K562 (cell line): ENCODE results near the gene IARS2. TPM values are rescaled to one million over a fixed set of nuclear protein-coding genes. Genes with fewer than 3 reads are reported as not detected.

ENCODE experiments used
- ATAC-seq: fragments of 200-7000 bp; cut with Tn5 transposase; 3 replicates; pipeline ENCODE4 v1.9.1; 2020; ENCODE audit warnings: moderate library complexity
- BruUV-seq: library from RNA; stranded (reverse); fragments of 400-500 nt; replicated peaks from 2 replicates; lab custom pipeline; 2021; lab: Mats Ljungman, UMichigan
- CTCF ChIA-PET: fragments of 300-600 bp; formaldehyde crosslinking; extraction: SDS; loops from one replicate; lab custom pipeline; 2021; ENCODE audit warnings: low intra/inter-chr PET ratio; lab: Yijun Ruan, JAX
- POLR2A ChIA-PET: fragments of 300-600, 350-650 bp; sonication (Branson Sonifier 250); formaldehyde crosslinking; extraction: SDS; loops from one replicate; lab custom pipeline; 2021; ENCODE audit warnings: antibody characterized with exemption, inconsistent platforms; lab: Yijun Ruan, JAX
- DNase-seq, 4 experiments: peaks; one replicate each; pipeline versions ENCODE4 v3.0.0 to v3.0.0-alpha.2; 2011 to 2018; ENCODE audit warnings: low spot score in 3 of 4, mixed read lengths in 3 of 4; ENCODE audit errors: extremely low read depth in 1 of 4
- FAIRE-seq: peaks from 2 replicates; lab custom pipeline; 2011; peaks lifted over from hg19 to GRCh38; lab: Jason Lieb, UNC
- H2AFZ ChIP-seq: 2 replicates; pipeline ENCODE4 v1.6.0; 2011; ENCODE audit warnings: low read depth, low read length, control low read depth, inconsistent platforms
- H3K27ac ChIP-seq: fragments of 200-600 bp; 3 replicates; pipeline ENCODE4 v1.8.0; 2011; ENCODE audit warnings: low read depth, mild to moderate bottlenecking, control low read depth, inconsistent platforms, low read length, moderate library complexity, mixed read lengths; ENCODE audit errors: extremely low read depth
- H3K27me3 ChIP-seq, 2 experiments: fragments of 300-600 bp in 1 of 2; 2 replicates in 1 of 2; 3 replicates in 1 of 2; pipeline versions ENCODE4 v1.6.0 to v1.8.0; 2011; ENCODE audit warnings: inconsistent platforms in 2 of 2, low read length in 2 of 2, mild to moderate bottlenecking in 1 of 2, mixed read lengths in 1 of 2, moderate library complexity in 1 of 2; ENCODE audit not compliant: control insufficient read depth in 2 of 2, insufficient read depth in 2 of 2
- H3K36me3 ChIP-seq: fragments of 300-600 bp; 3 replicates; pipeline ENCODE4 v1.8.0; 2011; ENCODE audit warnings: mild to moderate bottlenecking, low read length, inconsistent platforms; ENCODE audit not compliant: control insufficient read depth, insufficient read depth
- H3K4me1 ChIP-seq, 2 experiments: fragments of 200-600 bp in 1 of 2; replicated peaks in 1 of 2; 2 replicates in 1 of 2; 3 replicates in 1 of 2; pipeline versions ENCODE4 v1.5.1 to v1.8.0; 2011; ENCODE audit warnings: inconsistent platforms in 2 of 2, low read length in 2 of 2, mild to moderate bottlenecking in 1 of 2, mixed read lengths in 1 of 2, moderate library complexity in 1 of 2; ENCODE audit not compliant: control insufficient read depth in 2 of 2, insufficient read depth in 2 of 2
- H3K4me2 ChIP-seq: 2 replicates; pipeline ENCODE4 v1.6.1; 2011; ENCODE audit warnings: low read length, control low read depth, inconsistent platforms, mixed read lengths; ENCODE audit not compliant: insufficient read depth
- H3K4me3 ChIP-seq: fragments of 200-600 bp; sonication (generic), shearing (Covaris generic); 2 replicates; pipeline ENCODE4 v1.5.1; 2016; ENCODE audit warnings: control low read depth, inconsistent platforms
- H3K79me2 ChIP-seq: fragments of 200-600 bp; 3 replicates; pipeline ENCODE4 v1.8.0; 2011; ENCODE audit warnings: low read length, inconsistent platforms; ENCODE audit not compliant: control insufficient read depth, insufficient read depth
- H3K9ac ChIP-seq, 2 experiments: 2 replicates each; pipeline versions ENCODE4 v1.6.0 to v1.6.1; 2011; ENCODE audit warnings: low read depth in 2 of 2, low read length in 2 of 2, control low read depth in 1 of 2, inconsistent platforms in 1 of 2, mild to moderate bottlenecking in 1 of 2, mixed read lengths in 1 of 2; ENCODE audit not compliant: insufficient read depth in 1 of 2
- H3K9me1 ChIP-seq: one replicate; pipeline ENCODE4 v1.6.0; 2011; ENCODE audit warnings: inconsistent platforms, mild to moderate bottlenecking, low read length, moderate library complexity; ENCODE audit not compliant: control insufficient read depth, insufficient read depth
- H3K9me3 ChIP-seq: replicated peaks from 2 replicates; pipeline ENCODE4 v1.5.1; 2011; ENCODE audit warnings: low read depth, low read length, inconsistent platforms; ENCODE audit not compliant: control insufficient read depth, insufficient read depth
- H4K20me1 ChIP-seq: replicated peaks from 2 replicates; pipeline ENCODE4 v1.6.1; 2011; ENCODE audit warnings: low read length, inconsistent platforms, mixed read lengths; ENCODE audit not compliant: control insufficient read depth, insufficient read depth
- JUND ChIP-seq, 2 experiments: IDR thresholded peaks; 2 replicates in 1 of 2; 3 replicates in 1 of 2; pipeline ENCODE4 v1.6.1; 2011; ENCODE audit warnings: borderline replicate concordance in 2 of 2, low read depth in 2 of 2, low read length in 2 of 2, improper control_type of control experiment in 1 of 2, missing biosample characterization in 1 of 2, missing genetic modification characterization in 1 of 2, missing genetic modification reagents in 1 of 2
- KAT8 ChIP-seq: fragments of 450-650 bp; IDR thresholded peaks from 2 replicates; pipeline ENCODE4 v1.6.1; 2016; ENCODE audit warnings: low read depth, mild to moderate bottlenecking
- KLF6 ChIP-seq: fragments of 250-450 bp; sonication (Bioruptor Pico); IDR thresholded peaks from 2 replicates; pipeline ENCODE4 v1.4.0; 2020; ENCODE audit warnings: mild to moderate bottlenecking, moderate library complexity, borderline replicate concordance
- PHF21A ChIP-seq: fragments of 450-650 bp; IDR thresholded peaks from 2 replicates; pipeline ENCODE4 v1.6.1; 2017; ENCODE audit warnings: low read depth, borderline replicate concordance
- ZNF436 ChIP-seq: fragments of 250-450, 450-650 bp; sonication (Bioruptor Pico); formaldehyde crosslinking; IDR thresholded peaks from 2 replicates; pipeline ENCODE4 v1.7.0; 2020; ENCODE audit warnings: mild to moderate bottlenecking
- ZNF644 ChIP-seq: fragments of 200-800 bp; sonication (Bioruptor generic); IDR thresholded peaks from 2 replicates; pipeline ENCODE4 v1.6.1; 2016; ENCODE audit warnings: low read depth, missing genetic modification characterization, missing compliant biosample characterization
- WGBS: fragments of 100-300 bp; shearing (Covaris generic); methylation state at CpG from one replicate; pipeline ENCODE4 v1.1.6; 2016; ENCODE audit warnings: low coverage, mixed read lengths; ENCODE audit not compliant: insufficient coverage; ENCODE audit errors: missing lambda C conversion rate; 5-methylcytosine and 5-hydroxymethylcytosine counted together
- in situ Hi-C: fragments of 300-500 bp; cut with MboI; formaldehyde crosslinking; loops from 4 replicates; pipeline ENCODE4 v1.15.0; 2018; ENCODE audit warnings: inconsistent platforms, mixed read lengths
- intact Hi-C: fragments of 100-400 bp; cut with micrococcal nuclease; formaldehyde crosslinking; loops from 2 replicates; pipeline ENCODE4 v1.14.2; 2022
- polyA plus RNA-seq, 8 experiments: library from polyadenylated mRNA; depleted of rRNA in 4 of 8; stranded (reverse) in 5 of 8; unstranded in 3 of 8; fragments of >200 nt; fragmentation: Nextera tagmentation in 2 of 8; fragmentation: Illumina TruSeq in 1 of 8; extraction: Ambion mirVana in 2 of 8; extraction: Trizol in 1 of 8; gene quantifications; 2 replicates each; pipeline versions ENCODE4 v1.2.1 to v1.2.3, GENCODE V29; 2011 to 2014; ENCODE audit warnings: inconsistent platforms in 1 of 8, missing spikeins in 1 of 8
- total RNA-seq, 7 experiments: library from RNA; depleted of rRNA in 6 of 7; stranded (reverse); fragments of >200 nt in 6 of 7; fragmentation: Illumina TruSeq in 2 of 7; extraction: Trizol in 2 of 7; gene quantifications; 2 replicates each; pipeline versions ENCODE4 v1.2.1 to v1.2.3, GENCODE V29; 2011 to 2021; ENCODE audit warnings: low replicate concordance in 1 of 7
- TF ChIP-seq, protein P1 (sequence below), 3 experiments: IDR thresholded peaks in 2 of 3; conservative IDR thresholded peaks in 1 of 3; 2 replicates each; pipeline ENCODE4 v1.5.1; 2011 to 2012; ENCODE audit warnings: low read length in 3 of 3, mild to moderate bottlenecking in 3 of 3, control low read depth in 2 of 3, improper control_type of control experiment in 1 of 3, inconsistent platforms in 1 of 3, low read depth in 1 of 3, mixed read lengths in 1 of 3, moderate library complexity in 1 of 3; ENCODE audit not compliant: insufficient read depth in 2 of 3

The IARS2 gene
- total and polyA plus RNA-seq, 9 of the 15 experiments (the other 6 are each of a cell fraction or from before 2014, with no cell fraction given), result 39.6 to 127 (median 93.8) TPM

DNA sequence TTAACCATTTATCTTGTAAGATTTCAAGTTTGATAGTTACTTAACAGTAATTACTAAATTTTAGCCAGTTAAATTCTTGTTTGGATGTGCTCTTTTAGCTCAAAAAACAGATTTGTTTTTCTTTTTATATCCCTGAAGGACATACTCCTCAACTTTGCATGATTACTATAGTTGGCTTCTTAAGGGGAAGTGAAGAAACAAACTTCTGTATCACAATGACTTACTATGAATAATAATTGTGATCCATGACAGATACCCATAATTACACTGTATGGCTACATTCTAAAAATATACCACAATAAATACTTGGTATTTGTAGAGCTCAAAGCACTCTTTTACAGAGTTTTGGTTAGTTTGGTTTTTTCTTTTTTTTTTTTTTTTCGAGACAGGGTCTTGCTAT lies 55.8 kb downstream of the IARS2 start (continued):
- TF ChIP-seq, protein P1, sequence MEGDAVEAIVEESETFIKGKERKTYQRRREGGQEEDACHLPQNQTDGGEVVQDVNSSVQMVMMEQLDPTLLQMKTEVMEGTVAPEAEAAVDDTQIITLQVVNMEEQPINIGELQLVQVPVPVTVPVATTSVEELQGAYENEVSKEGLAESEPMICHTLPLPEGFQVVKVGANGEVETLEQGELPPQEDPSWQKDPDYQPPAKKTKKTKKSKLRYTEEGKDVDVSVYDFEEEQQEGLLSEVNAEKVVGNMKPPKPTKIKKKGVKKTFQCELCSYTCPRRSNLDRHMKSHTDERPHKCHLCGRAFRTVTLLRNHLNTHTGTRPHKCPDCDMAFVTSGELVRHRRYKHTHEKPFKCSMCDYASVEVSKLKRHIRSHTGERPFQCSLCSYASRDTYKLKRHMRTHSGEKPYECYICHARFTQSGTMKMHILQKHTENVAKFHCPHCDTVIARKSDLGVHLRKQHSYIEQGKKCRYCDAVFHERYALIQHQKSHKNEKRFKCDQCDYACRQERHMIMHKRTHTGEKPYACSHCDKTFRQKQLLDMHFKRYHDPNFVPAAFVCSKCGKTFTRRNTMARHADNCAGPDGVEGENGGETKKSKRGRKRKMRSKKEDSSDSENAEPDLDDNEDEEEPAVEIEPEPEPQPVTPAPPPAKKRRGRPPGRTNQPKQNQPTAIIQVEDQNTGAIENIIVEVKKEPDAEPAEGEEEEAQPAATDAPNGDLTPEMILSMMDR (IDR thresholded peaks at IDR 0.05 in 2 of 3, conservative IDR thresholded peaks at IDR 0.05 in 1 of 3; ENCODE audit: insufficient read depth in 2 of 3, low read depth in 1 of 3, low read length in 3 of 3), result no peak

DNA sequence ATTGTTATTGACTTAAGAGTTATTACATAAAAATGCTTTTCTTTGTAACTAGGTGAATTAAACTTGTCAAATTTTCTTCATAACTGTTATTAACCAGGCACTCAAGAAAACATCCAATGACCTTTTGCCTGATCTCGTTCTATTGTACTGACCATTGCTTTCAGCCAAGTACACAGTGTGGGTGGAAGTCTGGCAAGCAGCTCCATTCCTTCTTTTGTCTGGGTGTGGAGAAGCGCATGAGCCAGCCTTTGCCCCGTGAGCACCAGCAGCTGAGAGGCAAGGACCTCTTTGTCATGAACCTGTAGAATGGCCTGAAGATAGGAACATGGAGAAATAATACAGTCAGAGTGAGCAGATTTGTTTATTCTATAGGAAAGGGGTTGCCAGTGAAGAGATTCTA lies 57.5 kb downstream of the IARS2 start:
- Histone ChIP-seq H3K9ac (no peak overlapping the region), H2AFZ (no peak overlapping the region), H3K9me1 (no peaks in the 10 kb centered on the region), H3K4me3 (no peak overlapping the region), H3K36me3 (peaks cover 84% of the 10 kb centered on the region), H4K20me1 (no peaks in the 10 kb centered on the region), H3K27ac (no peak overlapping the region), H3K9me3 (no peaks in the 10 kb centered on the region), H3K4me1 (no peaks in the 10 kb centered on the region), H3K27me3 (no peaks in the 10 kb centered on the region), H3K79me2 (no peaks in the 10 kb centered on the region), H3K4me2 (no peak overlapping the region)
- FAIRE-seq, result no peak
- in situ Hi-C loops (no loop called here), intact Hi-C loops (no loop called here)
- no TSS peak for BruUV-seq
- POLR2A ChIA-PET, result interaction anchor here (0.9 to 2.4 kb wide), 2 partner anchors 9 to 11 kb away, joined by 3 to 6 read pairs; no protein-coding TSS in a partner anchor
- ATAC-seq, result no peak
- WGBS, result 96% methylated on average over 3 of the region's 3 CpGs
- no peak for TF ChIP-seq PHF21A
- TF ChIP-seq KLF6 (CRISPR knock-in tag), result no peak
- TF ChIP-seq ZNF436 (CRISPR knock-in tag), result no peak
- TF ChIP-seq ZNF644 (tag), result no peak
- TF ChIP-seq JUND (IDR thresholded peaks at IDR 0.05; ENCODE audit: borderline replicate concordance, low read depth, low read length), result no peak
- no peak for TF ChIP-seq JUND (tag; IDR thresholded peaks at IDR 0.05; ENCODE audit: borderline replicate concordance, low read depth, low read length)
- TF ChIP-seq KAT8, result no peak
- CTCF ChIA-PET, result no interaction called here
- no peak for DNase-seq
